ENCODE data around the gene IQSEC2.

The IQSEC2 gene

GRCh38 chrX:53250556-53250955 is 30.8 kb downstream of the IQSEC2 start:
- Histone ChIP-seq H3K4me3 (ENCODE audit: low read depth in 1 of 2, low read length in 2 of 2) (no peak overlapping the region), H3K27me3 (ENCODE audit: control insufficient read depth in 1 of 2, insufficient read depth in 2 of 2, low read length in 2 of 2) (peaks cover 7 to 11% of the 10 kb centered on the region in 2 donors), H3K9me3 (ENCODE audit: low read length) (no peaks in the 10 kb centered on the region), H3K36me3 (ENCODE audit: insufficient read depth, low read length) (no peaks in the 10 kb centered on the region), H3K27ac (ENCODE audit: low read depth, low read length) (no peak overlapping the region), H3K4me1 (ENCODE audit: insufficient read depth, low read length) (no peaks in the 10 kb centered on the region), H3K9ac (ENCODE audit: low read length) (no peak overlapping the region)

- Histone ChIP-seq H3K4me3 (ENCODE audit: low read depth in 1 of 2, low read length in 2 of 2) (no peak overlapping the region), H3K27ac (ENCODE audit: low read depth, low read length) (no peak overlapping the region), H3K9ac (ENCODE audit: low read length) (no peak overlapping the region), H3K27me3 (ENCODE audit: control insufficient read depth in 1 of 2, insufficient read depth in 2 of 2, low read length in 2 of 2) (peaks cover 7 to 9% of the 10 kb centered on the region in 2 donors), H3K36me3 (ENCODE audit: insufficient read depth, low read length) (no peaks in the 10 kb centered on the region), H3K4me1 (ENCODE audit: insufficient read depth, low read length) (no peaks in the 10 kb centered on the region), H3K9me3 (ENCODE audit: low read length) (no peaks in the 10 kb centered on the region)
Observed at GRCh38 chrX:53249408-53250042, 31.9 kb downstream of the IQSEC2 start.

GRCh38 chrX:53247928-53248327 is 33.5 kb downstream of the IQSEC2 start:
- Histone ChIP-seq H3K9ac (ENCODE audit: low read length) (no peak overlapping the region), H3K9me3 (ENCODE audit: low read length) (no peaks in the 10 kb centered on the region), H3K4me3 (ENCODE audit: low read depth in 1 of 2, low read length in 2 of 2) (no peak overlapping the region), H3K27ac (ENCODE audit: low read depth, low read length) (no peak overlapping the region), H3K27me3 (ENCODE audit: control insufficient read depth in 1 of 2, insufficient read depth in 2 of 2, low read length in 2 of 2) (peaks cover 6 to 7% of the 10 kb centered on the region in 2 donors), H3K36me3 (ENCODE audit: insufficient read depth, low read length) (no peaks in the 10 kb centered on the region), H3K4me1 (ENCODE audit: insufficient read depth, low read length) (no peaks in the 10 kb centered on the region)

GRCh38 chrX:53246231-53246630 is 35.2 kb downstream of the IQSEC2 start:
- peaks cover 6 to 7% of the 10 kb centered on the region in 2 donors for H3K27me3 ChIP-seq (ENCODE audit: control insufficient read depth in 1 of 2, insufficient read depth in 2 of 2, low read length in 2 of 2)
- H3K9me3 ChIP-seq (ENCODE audit: low read length): no peaks in the 10 kb centered on the region
- H3K27ac ChIP-seq (ENCODE audit: low read depth, low read length): no peak overlapping the region
- no peak overlapping the region for H3K4me3 ChIP-seq (ENCODE audit: low read depth in 1 of 2, low read length in 2 of 2)
- H3K4me1 ChIP-seq (ENCODE audit: insufficient read depth, low read length): no peaks in the 10 kb centered on the region
- H3K36me3 ChIP-seq (ENCODE audit: insufficient read depth, low read length): peaks cover 6% of the 10 kb centered on the region
- no peak overlapping the region for H3K9ac ChIP-seq (ENCODE audit: low read length)

- Histone ChIP-seq H3K9ac (ENCODE audit: low read length) (no peak overlapping the region), H3K27me3 (ENCODE audit: control insufficient read depth in 1 of 2, insufficient read depth in 2 of 2, low read length in 2 of 2) (peaks cover under 1 to 7% of the 10 kb centered on the region in 2 donors)
Observed at GRCh38 chrX:53244610-53245009, 36.8 kb downstream of the IQSEC2 start.

GRCh38 chrX:53242310-53242709 is 39.1 kb downstream of the IQSEC2 start:
- no peaks in the 10 kb centered on the region for H3K4me1 ChIP-seq (ENCODE audit: insufficient read depth, low read length)
- H3K27me3 ChIP-seq (ENCODE audit: control insufficient read depth in 1 of 2, insufficient read depth in 2 of 2, low read length in 2 of 2): peaks cover 0 to 3% of the 10 kb centered on the region in 2 donors
- no peak overlapping the region for H3K4me3 ChIP-seq (ENCODE audit: low read depth in 1 of 2, low read length in 2 of 2)
- H3K27ac ChIP-seq (ENCODE audit: low read depth, low read length): no peak overlapping the region
- no peaks in the 10 kb centered on the region for H3K9me3 ChIP-seq (ENCODE audit: low read length)
- no peak overlapping the region for H3K9ac ChIP-seq (ENCODE audit: low read length)
- H3K36me3 ChIP-seq (ENCODE audit: insufficient read depth, low read length): peaks cover 6% of the 10 kb centered on the region

More at GRCh38 chrX:53244610-53245009, 36.8 kb downstream of the IQSEC2 start:
- Histone ChIP-seq H3K4me1 (ENCODE audit: insufficient read depth, low read length) (no peaks in the 10 kb centered on the region), H3K4me3 (ENCODE audit: low read depth in 1 of 2, low read length in 2 of 2) (no peak overlapping the region), H3K27ac (ENCODE audit: low read depth, low read length) (no peak overlapping the region), H3K9me3 (ENCODE audit: low read length) (no peaks in the 10 kb centered on the region), H3K36me3 (ENCODE audit: insufficient read depth, low read length) (peaks cover 6% of the 10 kb centered on the region)

GRCh38 chrX:53241558-53241957 is 39.8 kb downstream of the IQSEC2 start:
- Histone ChIP-seq H3K27me3 (ENCODE audit: control insufficient read depth in 1 of 2, insufficient read depth in 2 of 2, low read length in 2 of 2) (peaks cover 0 to 3% of the 10 kb centered on the region in 2 donors), H3K9ac (ENCODE audit: low read length) (no peak overlapping the region), H3K4me1 (ENCODE audit: insufficient read depth, low read length) (no peaks in the 10 kb centered on the region)

GRCh38 chrX:53239474-53239873 is 41.9 kb downstream of the IQSEC2 start:
- H3K36me3 ChIP-seq (ENCODE audit: insufficient read depth, low read length): peaks cover 6% of the 10 kb centered on the region
- peaks cover 0 to 7% of the 10 kb centered on the region in 2 donors for H3K27me3 ChIP-seq (ENCODE audit: control insufficient read depth in 1 of 2, insufficient read depth in 2 of 2, low read length in 2 of 2)
- no peak overlapping the region for H3K4me3 ChIP-seq (ENCODE audit: low read depth in 1 of 2, low read length in 2 of 2)
- H3K4me1 ChIP-seq (ENCODE audit: insufficient read depth, low read length): no peaks in the 10 kb centered on the region
- no peak overlapping the region for H3K9ac ChIP-seq (ENCODE audit: low read length)
- H3K9me3 ChIP-seq (ENCODE audit: low read length): no peaks in the 10 kb centered on the region
- H3K27ac ChIP-seq (ENCODE audit: low read depth, low read length): no peak overlapping the region

More at GRCh38 chrX:53241558-53241957, 39.8 kb downstream of the IQSEC2 start:
- H3K27ac ChIP-seq (ENCODE audit: low read depth, low read length): no peak overlapping the region
- H3K4me3 ChIP-seq (ENCODE audit: low read depth in 1 of 2, low read length in 2 of 2): no peak overlapping the region
- peaks cover 6% of the 10 kb centered on the region for H3K36me3 ChIP-seq (ENCODE audit: insufficient read depth, low read length)
- H3K9me3 ChIP-seq (ENCODE audit: low read length): no peaks in the 10 kb centered on the region

- Histone ChIP-seq H3K9ac (ENCODE audit: low read length) (no peak overlapping the region), H3K36me3 (ENCODE audit: insufficient read depth, low read length) (no peaks in the 10 kb centered on the region), H3K27ac (ENCODE audit: low read depth, low read length) (no peak overlapping the region), H3K9me3 (ENCODE audit: low read length) (no peaks in the 10 kb centered on the region), H3K4me1 (ENCODE audit: insufficient read depth, low read length) (no peaks in the 10 kb centered on the region), H3K27me3 (ENCODE audit: control insufficient read depth in 1 of 2, insufficient read depth in 2 of 2, low read length in 2 of 2) (peaks cover 0 to 11% of the 10 kb centered on the region in 2 donors), H3K4me3 (ENCODE audit: low read depth in 1 of 2, low read length in 2 of 2) (no peak overlapping the region)
Observed at GRCh38 chrX:53237056-53237455, 44.3 kb downstream of the IQSEC2 start.

- Histone ChIP-seq H3K9ac (ENCODE audit: low read length) (no peak overlapping the region), H3K27me3 (ENCODE audit: control insufficient read depth in 1 of 2, insufficient read depth in 2 of 2, low read length in 2 of 2) (peaks cover 0 to 11% of the 10 kb centered on the region in 2 donors), H3K27ac (ENCODE audit: low read depth, low read length) (no peak overlapping the region), H3K4me3 (ENCODE audit: low read depth in 1 of 2, low read length in 2 of 2) (no peak overlapping the region), H3K36me3 (ENCODE audit: insufficient read depth, low read length) (no peaks in the 10 kb centered on the region), H3K4me1 (ENCODE audit: insufficient read depth, low read length) (no peaks in the 10 kb centered on the region), H3K9me3 (ENCODE audit: low read length) (no peaks in the 10 kb centered on the region)
Observed at GRCh38 chrX:53236025-53236679, 45.2 kb downstream of the IQSEC2 start.

- H3K4me3 ChIP-seq (ENCODE audit: low read depth in 1 of 2, low read length in 2 of 2): no peak overlapping the region
- H3K4me1 ChIP-seq (ENCODE audit: insufficient read depth, low read length): no peaks in the 10 kb centered on the region
- no peaks in the 10 kb centered on the region for H3K36me3 ChIP-seq (ENCODE audit: insufficient read depth, low read length)
- H3K27me3 ChIP-seq (ENCODE audit: control insufficient read depth in 1 of 2, insufficient read depth in 2 of 2, low read length in 2 of 2): peaks cover 0 to 11% of the 10 kb centered on the region in 2 donors
- no peak overlapping the region for H3K27ac ChIP-seq (ENCODE audit: low read depth, low read length)
- H3K9me3 ChIP-seq (ENCODE audit: low read length): no peaks in the 10 kb centered on the region
- no peak overlapping the region for H3K9ac ChIP-seq (ENCODE audit: low read length)
Observed at GRCh38 chrX:53235566-53235965, 45.8 kb downstream of the IQSEC2 start.

GRCh38 chrX:53234484-53234883 is 46.9 kb downstream of the IQSEC2 start:
- Histone ChIP-seq H3K27ac (ENCODE audit: low read depth, low read length) (no peak overlapping the region), H3K36me3 (ENCODE audit: insufficient read depth, low read length) (no peaks in the 10 kb centered on the region), H3K27me3 (ENCODE audit: control insufficient read depth in 1 of 2, insufficient read depth in 2 of 2, low read length in 2 of 2) (peaks cover 0 to 11% of the 10 kb centered on the region in 2 donors), H3K9ac (ENCODE audit: low read length) (no peak overlapping the region), H3K4me3 (ENCODE audit: low read depth in 1 of 2, low read length in 2 of 2) (no peak overlapping the region), H3K9me3 (ENCODE audit: low read length) (no peaks in the 10 kb centered on the region), H3K4me1 (ENCODE audit: insufficient read depth, low read length) (no peaks in the 10 kb centered on the region)

Data from muscle layer of colon (tissue), 2 donors.